Measurements from ENCODE around the gene LSM5. TPM values are rescaled to one million over a fixed set of nuclear protein-coding genes. Genes with fewer than 3 reads are reported as not detected.

Gene LSM5
- polyA plus RNA-seq, 1 donor: 70.1 TPM

GRCh38 chr7:32532086-32532485 is 41.9 kb upstream of the LSM5 start:
- Histone ChIP-seq H3K4me1 (ENCODE audit: control insufficient read depth, insufficient read depth, low read length) (no peaks in the 10 kb centered on the region), H3K36me3 (ENCODE audit: control insufficient read depth, insufficient read depth, low read length) (peaks cover 7% of the 10 kb centered on the region), H3K9me3 (ENCODE audit: control insufficient read depth, low read depth, low read length) (no peaks in the 10 kb centered on the region), H3K4me3 (ENCODE audit: low read length) (no peak overlapping the region), H3K27ac (ENCODE audit: low read length) (no peak overlapping the region), H3K27me3 (ENCODE audit: control insufficient read depth, insufficient read depth, low read length) (no peaks in the 10 kb centered on the region)
- no peak for DNase-seq
- WGBS (ENCODE audit: insufficient coverage, low lambda C conversion rate): no CpG with 5 or more reads among the region's 3 CpGs

GRCh38 chr7:32531402-32531801 is 41.2 kb upstream of the LSM5 start:
- H3K4me1 ChIP-seq (ENCODE audit: control insufficient read depth, insufficient read depth, low read length): no peaks in the 10 kb centered on the region
- no peaks in the 10 kb centered on the region for H3K27me3 ChIP-seq (ENCODE audit: control insufficient read depth, insufficient read depth, low read length)
- no peak overlapping the region for H3K27ac ChIP-seq (ENCODE audit: low read length)
- DNase-seq: no peak
- H3K4me3 ChIP-seq (ENCODE audit: low read length): no peak overlapping the region
- H3K36me3 ChIP-seq (ENCODE audit: control insufficient read depth, insufficient read depth, low read length): peaks cover 7% of the 10 kb centered on the region
- H3K9me3 ChIP-seq (ENCODE audit: control insufficient read depth, low read depth, low read length): no peaks in the 10 kb centered on the region
- WGBS (ENCODE audit: insufficient coverage, low lambda C conversion rate): no CpG with 5 or more reads among the region's 13 CpGs

GRCh38 chr7:32525839-32526238 is 35.7 kb upstream of the LSM5 start:
- Histone ChIP-seq H3K27me3 (ENCODE audit: control insufficient read depth, insufficient read depth, low read length) (no peaks in the 10 kb centered on the region), H3K36me3 (ENCODE audit: control insufficient read depth, insufficient read depth, low read length) (peaks cover 2% of the 10 kb centered on the region), H3K9me3 (ENCODE audit: control insufficient read depth, low read depth, low read length) (no peaks in the 10 kb centered on the region), H3K27ac (ENCODE audit: low read length) (no peak overlapping the region), H3K4me3 (ENCODE audit: low read length) (no peak overlapping the region), H3K4me1 (ENCODE audit: control insufficient read depth, insufficient read depth, low read length) (no peaks in the 10 kb centered on the region)
- no peak for DNase-seq
- WGBS (ENCODE audit: insufficient coverage, low lambda C conversion rate): no CpG with 5 or more reads among the region's 4 CpGs

- H3K27me3 ChIP-seq (ENCODE audit: control insufficient read depth, insufficient read depth, low read length): no peaks in the 10 kb centered on the region
- H3K27ac ChIP-seq (ENCODE audit: low read length): no peak overlapping the region
- no peak for DNase-seq
- peaks cover 2% of the 10 kb centered on the region for H3K36me3 ChIP-seq (ENCODE audit: control insufficient read depth, insufficient read depth, low read length)
- H3K4me3 ChIP-seq (ENCODE audit: low read length): no peak overlapping the region
- H3K9me3 ChIP-seq (ENCODE audit: control insufficient read depth, low read depth, low read length): peaks cover 3% of the 10 kb centered on the region
- no peaks in the 10 kb centered on the region for H3K4me1 ChIP-seq (ENCODE audit: control insufficient read depth, insufficient read depth, low read length)
Measured at GRCh38 chr7:32524631-32525030, 34.5 kb upstream of the LSM5 start.

GRCh38 chr7:32522746-32523530 is 32.8 kb upstream of the LSM5 start:
- peaks cover 8% of the 10 kb centered on the region for H3K9me3 ChIP-seq (ENCODE audit: control insufficient read depth, low read depth, low read length)

GRCh38 chr7:32519763-32520162 is 29.6 kb upstream of the LSM5 start:
- WGBS (ENCODE audit: insufficient coverage, low lambda C conversion rate): no CpG with 5 or more reads among the region's 2 CpGs
- H3K9me3 ChIP-seq (ENCODE audit: control insufficient read depth, low read depth, low read length): peaks cover 8% of the 10 kb centered on the region

More at GRCh38 chr7:32522746-32523530, 32.8 kb upstream of the LSM5 start:
- WGBS (ENCODE audit: insufficient coverage, low lambda C conversion rate): 100% methylated on average over 1 of the region's 6 CpGs
- no peaks in the 10 kb centered on the region for H3K27me3 ChIP-seq (ENCODE audit: control insufficient read depth, insufficient read depth, low read length)
- H3K27ac ChIP-seq (ENCODE audit: low read length): no peak overlapping the region
- H3K4me3 ChIP-seq (ENCODE audit: low read length): no peak overlapping the region
- H3K36me3 ChIP-seq (ENCODE audit: control insufficient read depth, insufficient read depth, low read length): peaks cover 2% of the 10 kb centered on the region
- DNase-seq: no peak
- H3K4me1 ChIP-seq (ENCODE audit: control insufficient read depth, insufficient read depth, low read length): peaks cover 2% of the 10 kb centered on the region

GRCh38 chr7:32518534-32519140 is 28.5 kb upstream of the LSM5 start:
- WGBS (ENCODE audit: insufficient coverage, low lambda C conversion rate): no CpG with 5 or more reads among the region's 2 CpGs
- no peak for DNase-seq
- H3K36me3 ChIP-seq (ENCODE audit: control insufficient read depth, insufficient read depth, low read length): peaks cover 5% of the 10 kb centered on the region
- H3K27ac ChIP-seq (ENCODE audit: low read length): no peak overlapping the region
- peaks cover 8% of the 10 kb centered on the region for H3K9me3 ChIP-seq (ENCODE audit: control insufficient read depth, low read depth, low read length)
- peaks cover 21% of the 10 kb centered on the region for H3K4me1 ChIP-seq (ENCODE audit: control insufficient read depth, insufficient read depth, low read length)
- H3K4me3 ChIP-seq (ENCODE audit: low read length): no peak overlapping the region
- no peaks in the 10 kb centered on the region for H3K27me3 ChIP-seq (ENCODE audit: control insufficient read depth, insufficient read depth, low read length)

More at GRCh38 chr7:32519763-32520162, 29.6 kb upstream of the LSM5 start:
- Histone ChIP-seq H3K27me3 (ENCODE audit: control insufficient read depth, insufficient read depth, low read length) (no peaks in the 10 kb centered on the region), H3K4me1 (ENCODE audit: control insufficient read depth, insufficient read depth, low read length) (peaks cover 21% of the 10 kb centered on the region), H3K27ac (ENCODE audit: low read length) (no peak overlapping the region), H3K36me3 (ENCODE audit: control insufficient read depth, insufficient read depth, low read length) (peaks cover 5% of the 10 kb centered on the region), H3K4me3 (ENCODE audit: low read length) (no peak overlapping the region)
- no peak for DNase-seq

- peak overlapping the region; percentile 26 for H3K4me3 ChIP-seq (ENCODE audit: low read length)
- peaks cover 8% of the 10 kb centered on the region for H3K9me3 ChIP-seq (ENCODE audit: control insufficient read depth, low read depth, low read length)
- DNase-seq: peak; percentile 64 to 89
- no CpG with 5 or more reads among the region's 3 CpGs for WGBS (ENCODE audit: insufficient coverage, low lambda C conversion rate)
- H3K4me1 ChIP-seq (ENCODE audit: control insufficient read depth, insufficient read depth, low read length): peaks cover 21% of the 10 kb centered on the region
- H3K36me3 ChIP-seq (ENCODE audit: control insufficient read depth, insufficient read depth, low read length): peaks cover 5% of the 10 kb centered on the region
- peak overlapping the region; percentile 99 for H3K27ac ChIP-seq (ENCODE audit: low read length)
- H3K27me3 ChIP-seq (ENCODE audit: control insufficient read depth, insufficient read depth, low read length): no peaks in the 10 kb centered on the region
Measured at GRCh38 chr7:32516551-32517100, 26.4 kb upstream of the LSM5 start.

GRCh38 chr7:32515890-32516550 is 25.8 kb upstream of the LSM5 start:
- Histone ChIP-seq H3K27ac (ENCODE audit: low read length) (peak overlapping the region; percentile 99), H3K4me3 (ENCODE audit: low read length) (peak overlapping the region; percentile 26)
- peak; percentile 62 to 87 for DNase-seq

GRCh38 chr7:32513210-32513609 is 23.0 kb upstream of the LSM5 start:
- Histone ChIP-seq H3K9me3 (ENCODE audit: control insufficient read depth, low read depth, low read length) (no peaks in the 10 kb centered on the region), H3K27ac (ENCODE audit: low read length) (no peak overlapping the region), H3K4me3 (ENCODE audit: low read length) (no peak overlapping the region), H3K36me3 (ENCODE audit: control insufficient read depth, insufficient read depth, low read length) (peaks cover 3% of the 10 kb centered on the region), H3K4me1 (ENCODE audit: control insufficient read depth, insufficient read depth, low read length) (peaks cover 21% of the 10 kb centered on the region), H3K27me3 (ENCODE audit: control insufficient read depth, insufficient read depth, low read length) (no peaks in the 10 kb centered on the region)
- 100% methylated on average over 1 of the region's 1 CpG for WGBS (ENCODE audit: insufficient coverage, low lambda C conversion rate)
- no peak for DNase-seq

More at GRCh38 chr7:32515890-32516550, 25.8 kb upstream of the LSM5 start:
- WGBS (ENCODE audit: insufficient coverage, low lambda C conversion rate): 33% methylated on average over 1 of the region's 3 CpGs
- Histone ChIP-seq H3K36me3 (ENCODE audit: control insufficient read depth, insufficient read depth, low read length) (peaks cover 3% of the 10 kb centered on the region), H3K4me1 (ENCODE audit: control insufficient read depth, insufficient read depth, low read length) (peaks cover 21% of the 10 kb centered on the region), H3K9me3 (ENCODE audit: control insufficient read depth, low read depth, low read length) (peaks cover 8% of the 10 kb centered on the region), H3K27me3 (ENCODE audit: control insufficient read depth, insufficient read depth, low read length) (no peaks in the 10 kb centered on the region)

All from large intestine (tissue), 3 donors.